Left ventricle myocardium inferior (tissue), 1 donor: ENCODE measurements around the gene OXCT1. TPM values are rescaled to one million over a fixed set of nuclear protein-coding genes. Genes with fewer than 3 reads are reported as not detected.

Experiments
- DNase-seq: peaks from one replicate; pipeline ENCODE4 v3.0.0-alpha.2; 2020
- H3K27ac ChIP-seq: fragments of 200-600 bp; replicated peaks from 2 replicates; pipeline ENCODE4 v1.8.0; 2021
- H3K27me3 ChIP-seq: fragments of 200-600 bp; 2 replicates; pipeline ENCODE4 v1.8.0; 2021; ENCODE audit warnings: low read depth
- H3K36me3 ChIP-seq: fragments of 200-600 bp; 2 replicates; pipeline ENCODE4 v1.8.0; 2021
- H3K4me1 ChIP-seq: fragments of 200-600 bp; 2 replicates; pipeline ENCODE4 v1.8.0; 2021
- H3K4me3 ChIP-seq: fragments of 200-600 bp; 2 replicates; pipeline ENCODE4 v1.8.0; 2021; ENCODE audit warnings: mild to moderate bottlenecking, moderate library complexity
- H3K9me3 ChIP-seq: fragments of 200-600 bp; replicated peaks from 2 replicates; pipeline ENCODE4 v1.8.0; 2021
- CTCF ChIP-seq: fragments of 200-600 bp; IDR thresholded peaks from 2 replicates; pipeline ENCODE4 v1.8.0; 2021; ENCODE audit warnings: antibody characterized with exemption, mild to moderate bottlenecking, borderline replicate concordance
- intact Hi-C: fragments of 100-400 bp; cut with micrococcal nuclease; formaldehyde crosslinking; loops from one replicate; pipeline ENCODE4 v1.11.0; 2022
- total RNA-seq: library from RNA; stranded (reverse); fragmentation: NEBNext Ultra II Directional; extraction: Animal tissue kit (Norgen Biotek cat#: 25700); gene quantifications from one replicate; pipeline ENCODE4 v1.2.1, GENCODE V29; 2021
- donor health status: DM: no; HTN: yes; CAD: no; lungs with severe emphysema.

Gene OXCT1
- total RNA-seq, 1 donor from 2014 or later: 234 TPM

- Histone ChIP-seq H3K27ac (peak overlapping the region; percentile 43), H3K36me3 (peaks cover 18% of the 10 kb centered on the region), H3K27me3 (no peaks in the 10 kb centered on the region), H3K4me1 (peaks cover 17% of the 10 kb centered on the region), H3K9me3 (no peaks in the 10 kb centered on the region), H3K4me3 (no peak overlapping the region)
- no peak for TF ChIP-seq CTCF
- no peak for DNase-seq
- intact Hi-C loops: no loop called here
These were observed 28.9 kb downstream of the OXCT1 start for GRCh38 chr5:41841325-41841724.

- intact Hi-C loops: no loop called here
These were observed 30.0 kb downstream of the OXCT1 start for GRCh38 chr5:41840251-41840650.

GRCh38 chr5:41837793-41838192 is 32.4 kb downstream of the OXCT1 start:
- no peak overlapping the region for H3K27ac ChIP-seq
- no peak for DNase-seq
- no peak for TF ChIP-seq CTCF
- no peaks in the 10 kb centered on the region for H3K9me3 ChIP-seq
- no peaks in the 10 kb centered on the region for H3K27me3 ChIP-seq
- H3K4me1 ChIP-seq: peaks cover 41% of the 10 kb centered on the region
- intact Hi-C loops: no loop called here
- peaks cover 29% of the 10 kb centered on the region for H3K36me3 ChIP-seq
- no peak overlapping the region for H3K4me3 ChIP-seq

More at GRCh38 chr5:41840251-41840650, 30.0 kb downstream of the OXCT1 start:
- Histone ChIP-seq H3K36me3 (peaks cover 18% of the 10 kb centered on the region), H3K27ac (no peak overlapping the region), H3K9me3 (no peaks in the 10 kb centered on the region), H3K27me3 (no peaks in the 10 kb centered on the region), H3K4me3 (no peak overlapping the region), H3K4me1 (peaks cover 28% of the 10 kb centered on the region)
- no peak for DNase-seq
- TF ChIP-seq CTCF: no peak

- TF ChIP-seq CTCF: no peak
- Histone ChIP-seq H3K9me3 (no peaks in the 10 kb centered on the region), H3K27me3 (no peaks in the 10 kb centered on the region), H3K27ac (peak overlapping the region; percentile 80), H3K36me3 (peaks cover 36% of the 10 kb centered on the region), H3K4me1 (peaks cover 27% of the 10 kb centered on the region), H3K4me3 (no peak overlapping the region)
- peak; percentile 54 for DNase-seq
- intact Hi-C loops: no loop called here
These were observed 34.6 kb downstream of the OXCT1 start for GRCh38 chr5:41835645-41836044.

- H3K4me3 ChIP-seq: no peak overlapping the region
- no peaks in the 10 kb centered on the region for H3K27me3 ChIP-seq
- TF ChIP-seq CTCF: no peak
- H3K4me1 ChIP-seq: peaks cover 27% of the 10 kb centered on the region
- intact Hi-C loops: no loop called here
- no peak for DNase-seq
- H3K36me3 ChIP-seq: peaks cover 42% of the 10 kb centered on the region
- H3K27ac ChIP-seq: peak overlapping the region; percentile 80
- H3K9me3 ChIP-seq: no peaks in the 10 kb centered on the region
These were observed 35.7 kb downstream of the OXCT1 start for GRCh38 chr5:41834506-41834905.

GRCh38 chr5:41832430-41832829 is 37.8 kb downstream of the OXCT1 start:
- TF ChIP-seq CTCF: no peak
- no peak for DNase-seq
- intact Hi-C loops: no loop called here
- Histone ChIP-seq H3K4me1 (peaks cover 27% of the 10 kb centered on the region), H3K4me3 (no peak overlapping the region), H3K9me3 (no peaks in the 10 kb centered on the region), H3K36me3 (peaks cover 28% of the 10 kb centered on the region), H3K27me3 (no peaks in the 10 kb centered on the region), H3K27ac (no peak overlapping the region)
